ENCODE data around the gene NEFH. TPM values are rescaled to one million over a fixed set of nuclear protein-coding genes. Genes with fewer than 3 reads are reported as not detected.

The NEFH gene
- total RNA-seq, 1 donor from 2014 or later = 0.46 TPM

DNA sequence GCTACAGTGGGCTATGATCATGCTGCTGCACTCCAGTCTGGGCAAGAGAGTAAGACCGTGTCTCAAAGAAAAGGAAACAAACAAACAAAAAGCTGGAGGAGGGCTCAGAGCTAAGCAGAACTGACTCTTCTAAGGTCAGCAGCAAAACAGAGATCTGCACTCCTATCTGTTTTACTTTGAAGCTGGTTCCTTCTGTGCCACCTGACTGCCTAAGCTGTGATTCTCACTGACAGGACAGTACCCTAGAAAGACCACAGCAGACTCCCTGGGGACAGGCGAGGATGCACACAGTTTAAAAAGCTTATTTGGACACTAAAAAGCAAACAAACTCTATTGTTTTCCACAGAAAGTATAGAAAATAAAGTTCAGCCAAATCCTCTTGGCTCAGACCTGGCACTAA is 30.5 kb downstream of the NEFH start:
- ATAC-seq (no peak), DNase-seq (no peak)
- Histone ChIP-seq H3K9me3 (no peaks in the 10 kb centered on the region), H3K27ac (no peak overlapping the region), H3K4me1 (no peaks in the 10 kb centered on the region), H3K4me3 (no peak overlapping the region), H3K36me3 (peaks cover 82% of the 10 kb centered on the region), H3K27me3 (no peaks in the 10 kb centered on the region)
- TF ChIP-seq, protein P1, sequence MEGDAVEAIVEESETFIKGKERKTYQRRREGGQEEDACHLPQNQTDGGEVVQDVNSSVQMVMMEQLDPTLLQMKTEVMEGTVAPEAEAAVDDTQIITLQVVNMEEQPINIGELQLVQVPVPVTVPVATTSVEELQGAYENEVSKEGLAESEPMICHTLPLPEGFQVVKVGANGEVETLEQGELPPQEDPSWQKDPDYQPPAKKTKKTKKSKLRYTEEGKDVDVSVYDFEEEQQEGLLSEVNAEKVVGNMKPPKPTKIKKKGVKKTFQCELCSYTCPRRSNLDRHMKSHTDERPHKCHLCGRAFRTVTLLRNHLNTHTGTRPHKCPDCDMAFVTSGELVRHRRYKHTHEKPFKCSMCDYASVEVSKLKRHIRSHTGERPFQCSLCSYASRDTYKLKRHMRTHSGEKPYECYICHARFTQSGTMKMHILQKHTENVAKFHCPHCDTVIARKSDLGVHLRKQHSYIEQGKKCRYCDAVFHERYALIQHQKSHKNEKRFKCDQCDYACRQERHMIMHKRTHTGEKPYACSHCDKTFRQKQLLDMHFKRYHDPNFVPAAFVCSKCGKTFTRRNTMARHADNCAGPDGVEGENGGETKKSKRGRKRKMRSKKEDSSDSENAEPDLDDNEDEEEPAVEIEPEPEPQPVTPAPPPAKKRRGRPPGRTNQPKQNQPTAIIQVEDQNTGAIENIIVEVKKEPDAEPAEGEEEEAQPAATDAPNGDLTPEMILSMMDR (IDR thresholded peaks at IDR 0.05) = no peak
- intact Hi-C loops (cut with DNase I) = no loop called here

DNA sequence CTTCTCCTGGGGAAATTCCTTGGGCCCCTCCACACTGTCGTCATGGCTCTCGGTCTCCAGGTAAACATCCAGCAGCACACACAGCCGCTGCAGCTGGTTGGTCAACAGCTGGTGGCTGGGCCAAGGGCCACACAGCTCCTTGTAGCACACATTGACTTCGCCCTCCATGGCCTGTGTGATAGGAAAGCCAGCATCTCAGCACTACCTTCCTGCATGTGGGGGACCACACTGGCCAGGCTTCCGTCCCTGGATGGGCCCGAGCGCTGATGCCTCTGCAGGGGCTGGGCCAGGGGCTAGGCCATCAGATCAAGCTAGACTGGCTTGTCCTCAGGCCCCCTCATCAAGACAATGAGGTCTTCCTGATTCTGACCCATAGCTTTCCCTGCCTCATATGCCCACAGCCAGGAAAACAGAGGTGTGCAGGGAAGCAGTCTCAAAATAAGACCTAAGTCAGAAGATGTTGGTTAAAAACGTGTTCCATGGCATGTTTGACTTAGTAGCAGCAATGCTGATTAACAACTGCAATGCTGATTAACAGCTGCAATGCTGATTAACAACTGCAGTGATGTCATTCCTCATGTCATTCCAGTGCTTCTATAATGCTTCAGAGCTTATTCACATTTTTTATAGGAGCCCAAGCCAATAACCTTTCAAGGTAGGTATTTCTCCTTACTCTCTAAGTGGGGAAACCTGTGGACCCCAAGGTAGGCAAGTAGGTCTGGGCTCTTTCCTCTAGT is 31.3 kb downstream of the NEFH start:
- intact Hi-C loops (cut with DNase I) = no loop called here
- Histone ChIP-seq H3K9me3 (no peaks in the 10 kb centered on the region), H3K4me3 (no peak overlapping the region), H3K36me3 (peaks cover 87% of the 10 kb centered on the region), H3K27me3 (no peaks in the 10 kb centered on the region), H3K27ac (no peak overlapping the region), H3K4me1 (no peaks in the 10 kb centered on the region)
- DNase-seq = no peak
- ATAC-seq = no peak
- TF ChIP-seq, protein P1 (IDR thresholded peaks at IDR 0.05) = no peak

DNA sequence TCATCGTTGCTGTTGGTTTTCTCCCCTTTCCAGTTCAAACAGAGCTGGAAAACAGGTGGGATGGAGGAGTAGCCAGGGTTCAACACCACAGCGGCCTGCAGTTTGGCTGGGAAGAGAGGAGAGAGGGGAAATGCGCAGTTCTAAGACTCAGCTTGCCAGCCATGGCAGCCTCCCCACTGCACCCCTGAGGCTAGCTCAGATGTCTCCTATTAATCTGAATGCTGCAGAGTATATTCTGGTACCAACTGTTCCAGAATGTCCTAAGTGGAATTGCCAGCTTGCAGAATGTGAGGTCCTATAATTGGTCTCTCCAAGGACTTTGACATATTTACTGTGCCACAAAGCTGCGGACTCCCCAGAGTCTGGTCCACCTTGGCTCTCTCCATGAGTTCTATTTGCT is 32.0 kb downstream of the NEFH start:
- DNase-seq = no peak
- Histone ChIP-seq H3K4me1 (no peaks in the 10 kb centered on the region), H3K27me3 (no peaks in the 10 kb centered on the region), H3K27ac (no peak overlapping the region), H3K9me3 (no peaks in the 10 kb centered on the region), H3K4me3 (no peak overlapping the region), H3K36me3 (peaks cover 87% of the 10 kb centered on the region)
- intact Hi-C loops (cut with DNase I) = no loop called here
- TF ChIP-seq, protein P1 (IDR thresholded peaks at IDR 0.05) = no peak
- no peak for ATAC-seq

DNA sequence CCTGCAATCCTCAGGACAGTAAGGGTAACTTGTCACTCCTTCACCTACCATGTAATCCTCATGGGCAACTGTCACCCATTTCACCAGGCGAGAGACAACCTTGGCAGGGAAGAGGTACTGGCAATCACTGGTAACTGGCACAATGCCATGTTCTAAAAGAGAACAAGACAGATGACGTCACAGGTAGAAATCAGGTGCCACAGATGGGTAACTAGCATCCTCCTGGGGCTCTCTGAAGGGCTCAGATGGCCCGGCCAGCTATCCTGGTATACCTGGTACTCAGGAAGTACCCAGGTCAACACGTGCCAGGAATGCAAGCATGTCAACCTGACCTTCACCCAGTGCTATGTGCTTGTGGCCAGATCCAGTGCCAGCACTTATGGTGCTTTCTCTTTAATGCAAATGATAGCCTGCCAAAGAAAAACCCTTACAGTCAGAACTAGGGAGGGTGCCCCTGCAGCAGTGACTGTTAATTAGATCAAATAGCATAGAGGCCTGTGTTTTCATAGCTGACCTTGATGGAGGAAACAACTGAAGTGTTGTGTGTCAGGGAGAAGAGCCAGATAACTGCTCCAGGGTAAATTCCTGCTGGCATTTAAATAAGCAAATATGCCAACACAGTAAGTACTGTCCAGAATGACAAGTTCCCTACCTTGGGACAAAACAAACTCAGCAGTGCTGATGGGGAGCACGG is 37.3 kb downstream of the NEFH start:
- Histone ChIP-seq H3K4me3 (no peak overlapping the region), H3K27me3 (no peaks in the 10 kb centered on the region), H3K4me1 (no peaks in the 10 kb centered on the region), H3K36me3 (peaks cover 88% of the 10 kb centered on the region), H3K9me3 (no peaks in the 10 kb centered on the region), H3K27ac (no peak overlapping the region)
- TF ChIP-seq, protein P1 (IDR thresholded peaks at IDR 0.05) = no peak
- intact Hi-C loops (cut with DNase I) = no loop called here
- no peak for DNase-seq
- ATAC-seq = peak; percentile 66

DNA sequence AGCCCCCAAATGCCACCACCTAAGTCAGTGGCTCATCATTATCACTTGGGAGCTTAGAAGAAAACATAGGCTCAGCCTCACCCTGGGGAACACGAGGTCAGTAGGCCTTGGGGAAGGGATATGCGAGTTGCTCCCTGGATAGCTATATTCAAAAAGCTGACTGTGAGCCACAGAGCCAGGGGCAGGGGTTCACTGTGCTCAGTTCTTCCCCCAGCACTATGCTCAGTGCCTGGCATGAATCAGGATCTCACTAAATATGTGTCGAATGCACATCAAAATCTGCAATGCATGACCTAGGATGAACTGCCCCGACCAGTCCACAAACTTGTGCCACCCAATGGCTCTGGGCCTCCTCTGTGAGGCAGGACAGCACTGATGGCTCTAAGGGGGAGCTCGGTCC is 38.4 kb downstream of the NEFH start:
- H3K36me3 ChIP-seq = peaks cover 90% of the 10 kb centered on the region

More for the DNA sequence above, 38.4 kb downstream of the NEFH start:
- H3K27me3 ChIP-seq = no peaks in the 10 kb centered on the region
- H3K4me3 ChIP-seq = no peak overlapping the region
- DNase-seq = no peak
- no peaks in the 10 kb centered on the region for H3K4me1 ChIP-seq
- TF ChIP-seq, protein P1 (IDR thresholded peaks at IDR 0.05) = no peak
- intact Hi-C loops (cut with DNase I) = no loop called here
- H3K9me3 ChIP-seq = no peaks in the 10 kb centered on the region
- no peak overlapping the region for H3K27ac ChIP-seq
- ATAC-seq = no peak

Data from upper lobe of right lung (tissue), 1 donor.